K562 (cell line): ENCODE measurements around the gene WWOX. TPM values are rescaled to one million over a fixed set of nuclear protein-coding genes. Genes with fewer than 3 reads are reported as not detected.

Experiments used
- ATAC-seq: fragments of 200-7000 bp; cut with Tn5 transposase; 3 replicates; pipeline ENCODE4 v1.9.1; 2020; ENCODE audit warnings: moderate library complexity
- BruUV-seq: library from RNA; stranded (reverse); fragments of 400-500 nt; replicated peaks from 2 replicates; lab custom pipeline; 2021; lab: Mats Ljungman, UMichigan
- CTCF ChIA-PET: fragments of 300-600 bp; formaldehyde crosslinking; extraction: SDS; loops from one replicate; lab custom pipeline; 2021; ENCODE audit warnings: low intra/inter-chr PET ratio; lab: Yijun Ruan, JAX
- POLR2A ChIA-PET: fragments of 300-600, 350-650 bp; sonication (Branson Sonifier 250); formaldehyde crosslinking; extraction: SDS; loops from one replicate; lab custom pipeline; 2021; ENCODE audit warnings: antibody characterized with exemption, inconsistent platforms; lab: Yijun Ruan, JAX
- DNase-seq, 4 experiments: peaks; one replicate each; pipeline versions ENCODE4 v3.0.0 to v3.0.0-alpha.2; 2011 to 2018; ENCODE audit warnings: low spot score in 3 of 4, mixed read lengths in 3 of 4; ENCODE audit errors: extremely low read depth in 1 of 4
- FAIRE-seq: peaks from 2 replicates; lab custom pipeline; 2011; peaks lifted over from hg19 to GRCh38; lab: Jason Lieb, UNC
- H2AFZ ChIP-seq: 2 replicates; pipeline ENCODE4 v1.6.0; 2011; ENCODE audit warnings: low read depth, low read length, control low read depth, inconsistent platforms
- H3K27ac ChIP-seq: fragments of 200-600 bp; 3 replicates; pipeline ENCODE4 v1.8.0; 2011; ENCODE audit warnings: low read depth, mild to moderate bottlenecking, control low read depth, inconsistent platforms, low read length, moderate library complexity, mixed read lengths; ENCODE audit errors: extremely low read depth
- H3K27me3 ChIP-seq, 2 experiments: fragments of 300-600 bp in 1 of 2; 2 replicates in 1 of 2; 3 replicates in 1 of 2; pipeline versions ENCODE4 v1.6.0 to v1.8.0; 2011; ENCODE audit warnings: inconsistent platforms in 2 of 2, low read length in 2 of 2, mild to moderate bottlenecking in 1 of 2, mixed read lengths in 1 of 2, moderate library complexity in 1 of 2; ENCODE audit not compliant: control insufficient read depth in 2 of 2, insufficient read depth in 2 of 2
- H3K36me3 ChIP-seq: fragments of 300-600 bp; 3 replicates; pipeline ENCODE4 v1.8.0; 2011; ENCODE audit warnings: mild to moderate bottlenecking, low read length, inconsistent platforms; ENCODE audit not compliant: control insufficient read depth, insufficient read depth
- H3K4me1 ChIP-seq, 2 experiments: fragments of 200-600 bp in 1 of 2; replicated peaks in 1 of 2; 2 replicates in 1 of 2; 3 replicates in 1 of 2; pipeline versions ENCODE4 v1.5.1 to v1.8.0; 2011; ENCODE audit warnings: inconsistent platforms in 2 of 2, low read length in 2 of 2, mild to moderate bottlenecking in 1 of 2, mixed read lengths in 1 of 2, moderate library complexity in 1 of 2; ENCODE audit not compliant: control insufficient read depth in 2 of 2, insufficient read depth in 2 of 2
- H3K4me2 ChIP-seq: 2 replicates; pipeline ENCODE4 v1.6.1; 2011; ENCODE audit warnings: low read length, control low read depth, inconsistent platforms, mixed read lengths; ENCODE audit not compliant: insufficient read depth
- H3K4me3 ChIP-seq: fragments of 200-600 bp; sonication (generic), shearing (Covaris generic); 2 replicates; pipeline ENCODE4 v1.5.1; 2016; ENCODE audit warnings: control low read depth, inconsistent platforms
- H3K79me2 ChIP-seq: fragments of 200-600 bp; 3 replicates; pipeline ENCODE4 v1.8.0; 2011; ENCODE audit warnings: low read length, inconsistent platforms; ENCODE audit not compliant: control insufficient read depth, insufficient read depth
- H3K9ac ChIP-seq, 2 experiments: 2 replicates each; pipeline versions ENCODE4 v1.6.0 to v1.6.1; 2011; ENCODE audit warnings: low read depth in 2 of 2, low read length in 2 of 2, control low read depth in 1 of 2, inconsistent platforms in 1 of 2, mild to moderate bottlenecking in 1 of 2, mixed read lengths in 1 of 2; ENCODE audit not compliant: insufficient read depth in 1 of 2
- H3K9me1 ChIP-seq: one replicate; pipeline ENCODE4 v1.6.0; 2011; ENCODE audit warnings: inconsistent platforms, mild to moderate bottlenecking, low read length, moderate library complexity; ENCODE audit not compliant: control insufficient read depth, insufficient read depth
- H3K9me3 ChIP-seq: replicated peaks from 2 replicates; pipeline ENCODE4 v1.5.1; 2011; ENCODE audit warnings: low read depth, low read length, inconsistent platforms; ENCODE audit not compliant: control insufficient read depth, insufficient read depth
- H4K20me1 ChIP-seq: replicated peaks from 2 replicates; pipeline ENCODE4 v1.6.1; 2011; ENCODE audit warnings: low read length, inconsistent platforms, mixed read lengths; ENCODE audit not compliant: control insufficient read depth, insufficient read depth
- CTBP1 ChIP-seq: fragments of 450-650 bp; IDR thresholded peaks from 2 replicates; pipeline ENCODE4 v1.6.1; 2016; ENCODE audit warnings: borderline replicate concordance
- ETV5 ChIP-seq: sonication (generic); formaldehyde crosslinking; IDR thresholded peaks from 2 replicates; pipeline ENCODE4 v1.4.0; 2020; ENCODE audit warnings: low read depth, mild to moderate bottlenecking, missing genetic modification reagents
- GTF2A2 ChIP-seq: IDR thresholded peaks from 2 replicates; pipeline ENCODE4 v1.6.1; 2016; ENCODE audit warnings: mild to moderate bottlenecking, missing genetic modification characterization, missing compliant biosample characterization
- HES1 ChIP-seq: fragments of 450-650 bp; IDR thresholded peaks from 2 replicates; pipeline ENCODE4 v1.6.1; 2016; ENCODE audit warnings: low read depth, mild to moderate bottlenecking, moderate library complexity
- HMG20B ChIP-seq: fragments of 250-450 bp; sonication (Bioruptor Pico); IDR thresholded peaks from 2 replicates; pipeline ENCODE4 v1.5.0; 2021; ENCODE audit warnings: mild to moderate bottlenecking
- MTA3 ChIP-seq: fragments of 450-650 bp; formaldehyde crosslinking; IDR thresholded peaks from 2 replicates; pipeline ENCODE4 v1.6.1; 2017; ENCODE audit warnings: mild to moderate bottlenecking, borderline replicate concordance
- NCOA4 ChIP-seq: fragments of 450-650 bp; IDR thresholded peaks from 2 replicates; pipeline ENCODE4 v1.6.1; 2018; ENCODE audit warnings: mild to moderate bottlenecking; ENCODE audit not compliant: partially characterized antibody
- ZBTB43 ChIP-seq: sonication (generic); formaldehyde crosslinking; IDR thresholded peaks from 2 replicates; pipeline ENCODE4 v1.8.0; 2023; ENCODE audit warnings: mild to moderate bottlenecking, missing genetic modification reagents
- ZFP30 ChIP-seq: fragments of 250-450 bp; sonication (Bioruptor Pico); IDR thresholded peaks from 2 replicates; pipeline ENCODE4 v1.8.0; 2022; ENCODE audit warnings: moderate library complexity, mild to moderate bottlenecking, inconsistent platforms, borderline replicate concordance
- ZNF280A ChIP-seq: fragments of 450-650 bp; IDR thresholded peaks from 2 replicates; pipeline ENCODE4 v1.6.1; 2018; ENCODE audit warnings: mild to moderate bottlenecking, low read depth; ENCODE audit not compliant: partially characterized antibody
- ZNF282 ChIP-seq: sonication (generic); formaldehyde crosslinking; IDR thresholded peaks from 2 replicates; pipeline ENCODE4 v1.8.1; 2023; ENCODE audit warnings: missing genetic modification reagents
- ZNF384 ChIP-seq: IDR thresholded peaks from 2 replicates; pipeline ENCODE4 v1.6.1; 2012; ENCODE audit warnings: low read depth, low read length, improper control_type of control experiment
- ZNF77 ChIP-seq: fragments of 250-450 bp; sonication (Bioruptor Pico); IDR thresholded peaks from 2 replicates; pipeline ENCODE4 v1.5.0; 2020
- WGBS: fragments of 100-300 bp; shearing (Covaris generic); methylation state at CpG from one replicate; pipeline ENCODE4 v1.1.6; 2016; ENCODE audit warnings: low coverage, mixed read lengths; ENCODE audit not compliant: insufficient coverage; ENCODE audit errors: missing lambda C conversion rate; 5-methylcytosine and 5-hydroxymethylcytosine counted together
- in situ Hi-C: fragments of 300-500 bp; cut with MboI; formaldehyde crosslinking; loops from 4 replicates; pipeline ENCODE4 v1.15.0; 2018; ENCODE audit warnings: inconsistent platforms, mixed read lengths
- intact Hi-C: fragments of 100-400 bp; cut with micrococcal nuclease; formaldehyde crosslinking; loops from 2 replicates; pipeline ENCODE4 v1.14.2; 2022
- polyA plus RNA-seq, 8 experiments: library from polyadenylated mRNA; depleted of rRNA in 4 of 8; stranded (reverse) in 5 of 8; unstranded in 3 of 8; fragments of >200 nt; fragmentation: Nextera tagmentation in 2 of 8; fragmentation: Illumina TruSeq in 1 of 8; extraction: Ambion mirVana in 2 of 8; extraction: Trizol in 1 of 8; gene quantifications; 2 replicates each; pipeline versions ENCODE4 v1.2.1 to v1.2.3, GENCODE V29; 2011 to 2014; ENCODE audit warnings: inconsistent platforms in 1 of 8, missing spikeins in 1 of 8
- total RNA-seq, 7 experiments: library from RNA; depleted of rRNA in 6 of 7; stranded (reverse); fragments of >200 nt in 6 of 7; fragmentation: Illumina TruSeq in 2 of 7; extraction: Trizol in 2 of 7; gene quantifications; 2 replicates each; pipeline versions ENCODE4 v1.2.1 to v1.2.3, GENCODE V29; 2011 to 2021; ENCODE audit warnings: low replicate concordance in 1 of 7

WWOX gene
- total and polyA plus RNA-seq, 9 of the 15 experiments (the other 6 are each of a cell fraction or from before 2014, with no cell fraction given): 1.6 to 22.7 (median 8.1) TPM

- DNase-seq (no peak), FAIRE-seq (no peak), ATAC-seq (no peak)
- no peak overlapping the region for H3K4me2 ChIP-seq
- H3K4me1 ChIP-seq: peaks cover 0 to 2% of the 10 kb centered on the region in 2 experiments; a peak in 2 of 5 replicates
- TF ChIP-seq ZNF77 (CRISPR knock-in tag) (no peak), GTF2A2 (no peak), ZFP30 (CRISPR knock-in tag) (no peak), ETV5 (CRISPR knock-in tag) (no peak), CTBP1 (no peak), ZBTB43 (CRISPR knock-in tag) (no peak), ZNF280A (no peak), MTA3 (no peak), ZNF282 (no peak), ZNF384 (no peak), HES1 (no peak), NCOA4 (no peak), HMG20B (CRISPR knock-in tag) (no peak)
- H3K9ac ChIP-seq: no peak overlapping the region
- no peaks in the 10 kb centered on the region for H4K20me1 ChIP-seq
- H3K36me3 ChIP-seq: no peaks in the 10 kb centered on the region
- ChIA-PET CTCF (no interaction called here), POLR2A (no interaction called here)
- no peaks in the 10 kb centered on the region for H3K79me2 ChIP-seq
- H2AFZ ChIP-seq: no peak overlapping the region
- intact Hi-C loops (no loop called here), in situ Hi-C loops (no loop called here)
- BruUV-seq: no TSS peak
- no peak overlapping the region for H3K4me3 ChIP-seq
- 0 out of 5 replicates have a peak, but pooled peaks cover 0 to 4% of the 10 kb centered on the region in 2 experiments for H3K27me3 ChIP-seq
- no peaks in the 10 kb centered on the region for H3K9me1 ChIP-seq
- H3K9me3 ChIP-seq: no peaks in the 10 kb centered on the region; the same call in 1 of the 2 replicates
- H3K27ac ChIP-seq: no peak overlapping the region
- WGBS: 17% methylated on average over 2 of the region's 2 CpGs
These were observed 647.3 kb downstream of the WWOX start for GRCh38 chr16:78746718-78747117.
